GM12878 (cell line): ENCODE data around the gene CD83. TPM values are rescaled to one million over a fixed set of nuclear protein-coding genes. Genes with fewer than 3 reads are reported as not detected.
A peak's percentile ranks its signal among the peaks of the same experiment; 100 is the strongest.

ENCODE experiments used
- ATAC-seq: fragments of 200-7000 bp; cut with Tn5 transposase; 3 replicates; pipeline ENCODE4 v1.9.1; 2020; ENCODE audit warnings: mild to moderate bottlenecking, moderate library complexity
- BruUV-seq: library from RNA; stranded (reverse); fragments of 400-500 nt; replicated peaks from 2 replicates; lab custom pipeline; 2021; lab: Mats Ljungman, UMichigan
- CTCF ChIA-PET: fragments of 300-600 bp; sonication (Branson Sonifier 250); formaldehyde crosslinking; extraction: SDS; loops from one replicate; lab custom pipeline; 2021; ENCODE audit warnings: inconsistent platforms; lab: Yijun Ruan, JAX
- POLR2A ChIA-PET: fragments of 350-600 bp; formaldehyde crosslinking; extraction: SDS; loops from one replicate; lab custom pipeline; 2021; ENCODE audit warnings: inconsistent platforms; lab: Charles Lee
- RAD21 ChIA-PET: fragments of 300-600 bp; sonication (Branson Sonifier 250); formaldehyde crosslinking; loops from one replicate; lab custom pipeline; 2023; ENCODE audit warnings: antibody characterized with exemption; ENCODE audit not compliant: unreplicated experiment; lab: Charles Lee
- SMC1A ChIA-PET: fragments of 300-600 bp; sonication (Branson Sonifier 250); formaldehyde crosslinking; loops from one replicate; lab custom pipeline; 2023; ENCODE audit not compliant: unreplicated experiment, uncharacterized antibody; lab: Charles Lee
- DNase-seq: peaks from one replicate; pipeline ENCODE4 v3.0.0-alpha.2; 2011; ENCODE audit warnings: low read depth, low spot score
- FAIRE-seq: peaks from 3 replicates; lab custom pipeline; 2011; peaks lifted over from hg19 to GRCh38; lab: Jason Lieb, UNC
- H2AFZ ChIP-seq: 2 replicates; pipeline ENCODE4 v1.6.0; 2011; ENCODE audit warnings: low read depth, low read length, control low read depth; ENCODE audit not compliant: control insufficient read depth
- H3K27ac ChIP-seq: 2 replicates; pipeline ENCODE4 v1.5.1; 2011; ENCODE audit warnings: control low read depth; ENCODE audit not compliant: control insufficient read depth, insufficient read depth
- H3K27me3 ChIP-seq, 2 experiments: replicated peaks in 1 of 2; 2 replicates each; pipeline versions ENCODE4 v1.6.0 to v1.6.1; 2011; ENCODE audit warnings: low read length in 1 of 2; ENCODE audit not compliant: control insufficient read depth in 2 of 2, insufficient read depth in 2 of 2
- H3K36me3 ChIP-seq, 2 experiments: 2 replicates each; pipeline ENCODE4 v1.5.1; 2011; ENCODE audit warnings: low read length in 1 of 2; ENCODE audit not compliant: control insufficient read depth in 2 of 2, insufficient read depth in 2 of 2
- H3K4me1 ChIP-seq: 2 replicates; pipeline ENCODE4 v1.6.1; 2011; ENCODE audit warnings: mild to moderate bottlenecking, low read length, moderate library complexity, mixed read lengths; ENCODE audit not compliant: control insufficient read depth, insufficient read depth
- H3K4me2 ChIP-seq: 2 replicates; pipeline ENCODE4 v1.6.0; 2011; ENCODE audit warnings: control low read depth; ENCODE audit not compliant: control insufficient read depth, insufficient read depth
- H3K4me3 ChIP-seq: fragments of 200-600 bp; sonication (generic); 2 replicates; pipeline ENCODE4 v1.5.1; 2016
- H3K79me2 ChIP-seq: 2 replicates; pipeline ENCODE4 v1.6.0; 2011; ENCODE audit warnings: low read length; ENCODE audit not compliant: control insufficient read depth, insufficient read depth
- H3K9ac ChIP-seq: 2 replicates; pipeline ENCODE4 v1.8.0; 2011; ENCODE audit warnings: low read length, control low read depth, mixed read lengths; ENCODE audit not compliant: control insufficient read depth, insufficient read depth
- H3K9me3 ChIP-seq: replicated peaks from 3 replicates; pipeline ENCODE4 v1.5.1; 2011; ENCODE audit warnings: mild to moderate bottlenecking, low read length; ENCODE audit not compliant: control insufficient read depth, insufficient read depth
- H4K20me1 ChIP-seq: 2 replicates; pipeline ENCODE4 v1.6.0; 2011; ENCODE audit not compliant: control insufficient read depth, insufficient read depth
- BHLHE40 ChIP-seq, 2 experiments: fragments of 450-650 bp in 1 of 2; IDR thresholded peaks; 2 replicates each; pipeline ENCODE4 v1.6.1; 2011 to 2017; ENCODE audit warnings: low read depth in 2 of 2, borderline replicate concordance in 1 of 2, improper control_type of control experiment in 1 of 2, low read length in 1 of 2, mild to moderate bottlenecking in 1 of 2
- EP300 ChIP-seq, 2 experiments: fragments of 150-350 bp in 1 of 2; IDR thresholded peaks; 2 replicates each; pipeline ENCODE4 v1.6.1; 2011 to 2012; ENCODE audit warnings: low read depth in 2 of 2, low read length in 2 of 2, borderline replicate concordance in 1 of 2, improper control_type of control experiment in 1 of 2, inconsistent platforms in 1 of 2; ENCODE audit not compliant: control insufficient read depth in 1 of 2
- WGBS: methylation state at CpG from one replicate; pipeline ENCODE4 v1.1.6; 2016; ENCODE audit warnings: low lambda C conversion rate; ENCODE audit not compliant: insufficient replicate concordance, insufficient coverage; ENCODE audit errors: missing lambda C conversion rate; 5-methylcytosine and 5-hydroxymethylcytosine counted together
- in situ Hi-C: fragments of 300-500 bp; cut with MboI; formaldehyde crosslinking; loops from 9 replicates; pipeline ENCODE4 v1.14.3; 2018; ENCODE audit warnings: mixed read lengths
- intact Hi-C: fragments of 100-400 bp; cut with micrococcal nuclease; formaldehyde crosslinking; loops from one replicate; pipeline ENCODE4 v1.14.2; 2022; ENCODE audit not compliant: unreplicated experiment
- polyA plus RNA-seq, 11 experiments: library from polyadenylated mRNA; depleted of rRNA in 4 of 11; unstranded in 6 of 11; stranded (reverse) in 5 of 11; fragments of >200 nt; fragmentation: Nextera tagmentation in 4 of 11; fragmentation: Illumina TruSeq in 1 of 11; extraction: Ambion mirVana in 4 of 11; extraction: Trizol in 1 of 11; gene quantifications; 1 replicate in 1 of 11; 2 replicates in 10 of 11; pipeline versions ENCODE4 v1.2.1 to v1.2.3, GENCODE V29; 2011 to 2016; ENCODE audit warnings: inconsistent platforms in 2 of 11, missing spikeins in 2 of 11, low read depth in 1 of 11
- total RNA-seq, 4 experiments: library from RNA; depleted of rRNA in 3 of 4; stranded (reverse); fragments of >200 nt in 3 of 4; fragmentation: Illumina TruSeq in 1 of 4; extraction: Trizol in 1 of 4; gene quantifications; 2 replicates each; pipeline versions ENCODE4 v1.2.1 to v1.2.3, GENCODE V29; 2013 to 2021

Gene CD83
- total and polyA plus RNA-seq, 10 of the 15 experiments (the other 5 are each of a cell fraction or from before 2014, with no cell fraction given): 76.1 to 174 (median 129) TPM

DNA sequence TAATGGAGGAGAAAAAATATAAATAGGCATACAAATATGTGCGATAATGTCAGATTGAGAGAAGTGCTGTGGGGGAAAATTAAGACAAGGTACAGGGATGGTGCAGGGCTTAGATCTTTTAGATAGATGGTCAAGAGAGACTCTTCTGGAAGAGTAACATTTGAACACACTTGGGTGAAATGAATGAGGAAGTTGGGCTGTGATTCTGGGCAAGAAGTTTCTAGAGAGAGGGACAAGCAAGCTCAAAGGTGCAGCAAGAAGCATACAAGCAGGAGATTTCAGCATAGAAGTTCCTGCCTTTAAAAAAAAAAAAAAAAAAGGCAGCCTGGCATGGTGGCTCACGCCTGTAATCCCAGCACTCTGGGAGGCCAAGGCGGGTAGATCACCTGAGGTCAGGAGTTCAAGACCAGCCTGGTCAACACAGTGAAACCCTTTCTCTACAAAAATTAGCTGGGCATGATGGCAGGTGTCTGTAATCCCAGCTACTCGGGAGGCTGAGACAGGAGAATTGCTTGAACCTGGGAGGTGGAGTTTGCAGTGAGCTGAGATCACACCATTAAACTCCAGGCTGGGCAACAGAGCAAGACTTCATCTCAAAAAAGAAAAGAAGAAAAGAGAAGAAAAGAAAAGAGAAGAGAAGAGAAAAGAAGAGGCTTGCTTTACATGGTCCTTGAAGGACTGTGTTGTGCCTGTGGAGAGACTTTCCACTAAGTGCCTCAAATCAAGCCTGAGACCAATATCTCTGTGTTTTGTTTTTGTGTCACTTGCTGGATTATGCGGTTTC, 9.7 kb upstream of the CD83 start:
- ChIA-PET CTCF (interaction anchor here (0.6 to 4.2 kb wide), 6 partner anchors 9 to 41 kb away, joined by 3 to 39 read pairs (median 16); partner anchors contain the start of gene CD83), RAD21 (interaction anchor here (0.5 to 6.9 kb wide), 8 partner anchors 10 to 442 kb away, joined by 3 to 164 read pairs (median 12); partner anchors contain the start of gene CD83), POLR2A (interaction anchor here (0.6 to 7.2 kb wide), 9 partner anchors 10 to 1830 kb away, joined by 3 to 126 read pairs (median 5); partner anchors contain the start of gene CD83), SMC1A (interaction anchor here (0.9 to 8.6 kb wide), 10 partner anchors 7 to 41 kb away, joined by 3 to 319 read pairs (median 18); no protein-coding TSS in a partner anchor)
- ATAC-seq (peak; percentile 7; the same call in 2 of the 3 replicates), DNase-seq (no peak), FAIRE-seq (peak; percentile 68)
- Histone ChIP-seq H3K27me3 (no peaks in the 10 kb centered on the region; a peak in 1 of 4 replicates), H3K36me3 (no peaks in the 10 kb centered on the region), H3K4me1 (peaks cover 43% of the 10 kb centered on the region), H3K9ac (peak overlapping the region; percentile 75), H3K79me2 (no peaks in the 10 kb centered on the region), H3K4me3 (0 out of 2 replicates have a peak overlapping the region, but pooled peaks have one; percentile 32), H4K20me1 (no peaks in the 10 kb centered on the region), H3K9me3 (peaks cover 15% of the 10 kb centered on the region), H2AFZ (peak overlapping the region; percentile 46), H3K27ac (peak overlapping the region; percentile 85), H3K4me2 (peak overlapping the region; percentile 73)
- in situ Hi-C loops (loop anchor here (25.0 kb wide), 1 partner anchor 1746 kb away; no protein-coding TSS in a partner anchor), intact Hi-C loops (loop anchor here (1.0 to 5.0 kb wide), 4 partner anchors 14 to 769 kb away; no protein-coding TSS in a partner anchor)
- no TSS peak for BruUV-seq
- 39% methylated on average over 5 of the region's 5 CpGs for WGBS
- TF ChIP-seq BHLHE40 (IDR thresholded peaks at IDR 0.05; ENCODE audit: borderline replicate concordance in 1 of 2, low read depth in 2 of 2, low read length in 1 of 2) (no peak), EP300 (IDR thresholded peaks at IDR 0.05; ENCODE audit: borderline replicate concordance in 1 of 2, control insufficient read depth in 1 of 2, low read depth in 2 of 2, low read length in 2 of 2) (0 out of 4 replicates have a peak, but pooled peaks of 1 of the 2 experiments have one; percentile 5)
